ENCODE measurements around the gene CHEK2.
"Not testable (repeated sequence)": the region's sequence is repeated elsewhere in the genome, so short reads cannot be mapped to it uniquely, and the experiment has no call there.

The CHEK2 gene

DNA sequence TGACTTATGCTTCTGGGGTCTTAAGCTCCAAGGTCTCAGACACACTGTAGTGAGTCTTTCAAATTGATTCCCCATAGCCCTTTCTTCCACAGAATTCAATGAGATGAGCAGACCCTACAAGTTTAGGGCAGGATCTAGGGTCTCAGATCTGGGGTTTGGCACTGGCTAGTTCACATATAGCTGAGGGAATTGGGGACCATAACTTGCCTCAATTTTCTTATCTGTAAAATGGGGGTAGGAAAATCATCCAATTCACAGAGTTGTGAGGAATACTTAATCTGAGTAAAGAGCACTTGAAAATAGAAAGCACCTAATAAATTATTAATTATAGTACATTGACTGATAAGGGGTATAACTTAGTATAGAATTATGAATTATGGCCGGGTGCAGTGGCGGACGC is 25.0 kb upstream of the CHEK2 start:
- TF ChIP-seq, protein P1, sequence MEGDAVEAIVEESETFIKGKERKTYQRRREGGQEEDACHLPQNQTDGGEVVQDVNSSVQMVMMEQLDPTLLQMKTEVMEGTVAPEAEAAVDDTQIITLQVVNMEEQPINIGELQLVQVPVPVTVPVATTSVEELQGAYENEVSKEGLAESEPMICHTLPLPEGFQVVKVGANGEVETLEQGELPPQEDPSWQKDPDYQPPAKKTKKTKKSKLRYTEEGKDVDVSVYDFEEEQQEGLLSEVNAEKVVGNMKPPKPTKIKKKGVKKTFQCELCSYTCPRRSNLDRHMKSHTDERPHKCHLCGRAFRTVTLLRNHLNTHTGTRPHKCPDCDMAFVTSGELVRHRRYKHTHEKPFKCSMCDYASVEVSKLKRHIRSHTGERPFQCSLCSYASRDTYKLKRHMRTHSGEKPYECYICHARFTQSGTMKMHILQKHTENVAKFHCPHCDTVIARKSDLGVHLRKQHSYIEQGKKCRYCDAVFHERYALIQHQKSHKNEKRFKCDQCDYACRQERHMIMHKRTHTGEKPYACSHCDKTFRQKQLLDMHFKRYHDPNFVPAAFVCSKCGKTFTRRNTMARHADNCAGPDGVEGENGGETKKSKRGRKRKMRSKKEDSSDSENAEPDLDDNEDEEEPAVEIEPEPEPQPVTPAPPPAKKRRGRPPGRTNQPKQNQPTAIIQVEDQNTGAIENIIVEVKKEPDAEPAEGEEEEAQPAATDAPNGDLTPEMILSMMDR (conservative IDR thresholded peaks at IDR 0.05; ENCODE audit: low read depth, low read length): no peak
- DNase-seq (ENCODE audit: low read depth): no peak
- no peak overlapping the region for H3K4me3 ChIP-seq (ENCODE audit: low read length)

GRCh38 chr22:28762000-28762399 is 20.4 kb upstream of the CHEK2 start:
- H3K4me3 ChIP-seq (ENCODE audit: low read length); DNase-seq (ENCODE audit: low read depth): not testable (repeated sequence)

DNA sequence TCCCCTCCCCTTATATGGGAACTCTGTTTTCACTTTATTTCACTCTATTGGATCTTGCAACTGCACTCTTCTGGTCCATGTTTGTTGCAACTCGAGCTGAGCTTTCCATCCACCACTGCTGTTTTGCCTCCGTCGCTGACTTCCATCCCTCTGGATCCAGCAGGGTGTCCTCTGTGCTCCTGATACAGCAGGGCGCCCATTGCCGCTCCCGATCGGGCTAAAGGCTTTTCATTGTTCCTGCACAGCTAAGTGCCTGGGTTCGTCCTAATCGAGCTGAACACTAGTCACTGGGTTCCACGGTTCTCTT is 19.8 kb upstream of the CHEK2 start:
- TF ChIP-seq, protein P1 (conservative IDR thresholded peaks at IDR 0.05; ENCODE audit: low read depth, low read length): no peak
- H3K4me3 ChIP-seq (ENCODE audit: low read length): no peak overlapping the region
- no peak for DNase-seq (ENCODE audit: low read depth)

DNA sequence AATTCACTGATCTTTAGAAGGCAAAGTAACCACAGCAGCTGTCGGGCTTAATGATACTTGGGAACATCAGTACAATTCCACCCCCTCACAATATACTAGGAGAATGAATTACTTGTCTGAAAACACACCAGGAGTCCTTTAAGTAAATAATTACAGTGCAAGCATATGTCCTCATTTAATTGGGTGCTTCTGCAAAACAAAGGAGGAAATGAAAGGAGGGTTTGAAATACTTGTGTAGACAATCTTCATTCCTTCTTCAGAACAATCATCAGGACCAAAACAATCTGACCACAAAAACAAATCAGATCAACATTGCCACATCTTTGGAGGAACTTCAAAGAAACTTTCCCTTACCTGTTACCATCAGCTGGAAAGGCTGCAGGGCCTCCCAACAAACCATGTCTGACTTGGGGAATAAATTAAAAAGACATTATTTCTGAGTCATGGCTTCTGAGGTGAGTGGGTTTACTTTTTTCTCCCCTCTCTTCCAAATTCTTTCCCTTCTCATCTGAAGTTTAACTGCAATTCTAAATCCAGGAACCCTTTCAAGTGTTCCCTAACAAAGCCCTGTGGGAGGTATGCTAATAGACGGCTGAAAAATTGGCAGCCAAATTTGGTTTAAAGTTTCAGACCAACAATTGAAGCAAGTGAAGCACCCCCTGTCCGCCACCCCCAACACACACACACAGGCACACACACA is 18.4 kb upstream of the CHEK2 start:
- TF ChIP-seq, protein P1 (conservative IDR thresholded peaks at IDR 0.05; ENCODE audit: low read depth, low read length): no peak
- DNase-seq (ENCODE audit: low read depth): no peak
- no peak overlapping the region for H3K4me3 ChIP-seq (ENCODE audit: low read length)

GRCh38 chr22:28754512-28754911 is 12.9 kb upstream of the CHEK2 start:
- not testable (repeated sequence) for H3K4me3 ChIP-seq (ENCODE audit: low read length); DNase-seq (ENCODE audit: low read depth)

DNA sequence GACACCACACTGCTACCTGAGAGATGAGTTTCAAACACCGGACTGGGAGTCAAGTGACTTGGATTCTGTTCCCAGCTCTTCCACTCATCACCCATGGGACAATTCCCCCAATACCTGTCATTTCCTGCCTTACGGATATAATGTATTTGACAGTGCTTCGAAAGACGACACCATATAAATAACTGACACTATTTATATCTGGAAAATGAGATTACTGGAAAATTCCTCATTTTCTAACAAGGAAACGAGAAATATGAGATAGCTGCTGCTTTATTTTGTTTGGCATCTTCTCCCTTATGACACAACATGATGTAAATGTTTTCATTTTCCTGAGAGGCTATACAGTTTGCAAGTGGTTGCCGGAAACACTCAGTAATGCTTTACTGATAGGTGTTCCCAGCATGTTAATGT is 8.9 kb upstream of the CHEK2 start:
- DNase-seq (ENCODE audit: low read depth): no peak
- H3K4me3 ChIP-seq (ENCODE audit: low read length): no peak overlapping the region
- TF ChIP-seq, protein P1 (conservative IDR thresholded peaks at IDR 0.05; ENCODE audit: low read depth, low read length): no peak

GRCh38 chr22:28743852-28744251 is 2.2 kb upstream of the CHEK2 start:
- TF ChIP-seq, protein P1 (conservative IDR thresholded peaks at IDR 0.05; ENCODE audit: low read depth, low read length): no peak
- no peak for DNase-seq (ENCODE audit: low read depth)
- no peak overlapping the region for H3K4me3 ChIP-seq (ENCODE audit: low read length)

DNA sequence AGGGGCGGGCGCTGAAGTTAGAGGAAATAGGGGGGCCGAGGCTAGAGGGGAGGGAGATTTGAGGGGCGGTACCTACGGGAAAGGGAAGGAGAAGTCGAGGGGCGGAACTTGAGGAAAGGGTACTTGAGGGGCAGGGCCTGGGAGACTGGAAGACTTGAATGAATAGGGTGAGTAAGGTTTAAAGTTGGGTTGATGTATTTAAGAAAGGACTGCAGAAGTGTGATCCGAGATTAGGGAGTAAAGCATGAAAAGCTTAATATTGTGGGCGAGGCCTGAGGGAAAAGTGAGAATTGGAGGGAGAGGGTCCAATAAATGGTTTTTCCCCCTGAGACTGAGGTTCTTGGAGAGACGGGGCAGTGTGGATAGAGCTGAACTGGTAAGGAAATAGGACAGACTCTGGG is 942 bp upstream of the CHEK2 start:
- no peak for DNase-seq (ENCODE audit: low read depth)
- TF ChIP-seq, protein P1 (conservative IDR thresholded peaks at IDR 0.05; ENCODE audit: low read depth, low read length): no peak
- H3K4me3 ChIP-seq (ENCODE audit: low read length): peak overlapping the region; percentile 78

All from retinal pigment epithelial cell (primary cell).